HG02623 (cell line): ENCODE measurements around the gene SMAD4.

ENCODE experiments used
- ATAC-seq: cut with Tn5 transposase; IDR thresholded peaks from one replicate; pipeline ENCODE4 v1.9.1; 2021; ENCODE audit warnings: moderate library complexity; ENCODE audit not compliant: unreplicated experiment

Gene SMAD4

GRCh38 chr18:51021226-51021965, 8.6 kb upstream of the SMAD4 start:
- ATAC-seq = no peak

GRCh38 chr18:51025512-51025911, 4.5 kb upstream of the SMAD4 start:
- ATAC-seq = no peak

DNA sequence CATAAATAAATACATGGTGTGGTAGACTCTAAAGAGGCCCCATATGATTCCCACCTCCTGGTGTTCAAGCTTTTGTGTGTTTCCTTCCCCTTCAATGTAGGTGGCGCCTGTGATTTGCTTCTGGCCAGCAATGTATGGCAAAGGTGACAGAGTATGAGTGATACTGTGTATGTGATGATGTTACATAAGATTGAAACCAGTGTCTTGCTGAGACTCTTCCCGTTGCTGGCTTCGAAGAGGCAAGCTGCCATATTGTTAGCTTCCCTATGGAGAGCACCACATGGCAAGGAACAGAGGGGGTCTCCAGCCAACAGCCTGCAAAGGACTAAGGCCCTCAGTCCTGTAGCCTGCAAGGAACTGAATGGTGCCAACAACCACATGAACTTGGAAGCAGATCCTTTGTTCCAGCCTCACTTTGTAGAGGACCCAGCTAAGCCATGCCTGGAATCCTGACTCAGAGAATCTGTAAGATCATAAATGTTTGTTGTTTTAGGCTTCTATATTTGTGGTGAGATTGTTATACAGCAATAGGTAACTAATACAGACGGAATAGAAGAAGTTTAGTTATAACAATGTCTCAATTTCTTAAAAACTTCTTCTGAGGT, 1.7 kb upstream of the SMAD4 start:
- no peak for ATAC-seq

GRCh38 chr18:51029378-51029693, 677 bp upstream of the SMAD4 start:
- peak; percentile 5 for ATAC-seq

- peak; percentile 63 for ATAC-seq
Observed at GRCh38 chr18:51030537-51031258, 685 bp downstream of the SMAD4 start.

- ATAC-seq = no peak
Observed at GRCh38 chr18:51032193-51032592, 2.2 kb downstream of the SMAD4 start.

GRCh38 chr18:51037230-51037629, 7.2 kb downstream of the SMAD4 start:
- no peak for ATAC-seq

DNA sequence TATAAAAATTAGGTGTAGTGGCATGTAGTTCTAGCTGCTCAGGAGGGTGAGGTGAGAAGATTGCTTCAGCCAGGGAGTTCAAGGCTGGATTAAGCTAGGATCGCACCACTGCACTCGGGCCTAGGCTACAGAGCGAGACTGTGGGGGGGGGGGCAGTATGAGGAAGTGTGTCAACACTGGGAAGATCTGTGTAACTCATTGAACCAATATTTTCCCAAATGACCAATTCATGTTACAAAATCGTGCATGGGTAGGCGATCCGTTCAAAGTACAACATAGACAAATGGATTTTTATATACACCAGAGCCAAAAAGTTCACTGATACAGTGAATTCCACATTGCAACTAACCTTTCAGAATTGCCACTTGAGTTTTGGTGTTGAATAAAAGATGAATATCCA, 8.1 kb downstream of the SMAD4 start:
- no peak for ATAC-seq

DNA sequence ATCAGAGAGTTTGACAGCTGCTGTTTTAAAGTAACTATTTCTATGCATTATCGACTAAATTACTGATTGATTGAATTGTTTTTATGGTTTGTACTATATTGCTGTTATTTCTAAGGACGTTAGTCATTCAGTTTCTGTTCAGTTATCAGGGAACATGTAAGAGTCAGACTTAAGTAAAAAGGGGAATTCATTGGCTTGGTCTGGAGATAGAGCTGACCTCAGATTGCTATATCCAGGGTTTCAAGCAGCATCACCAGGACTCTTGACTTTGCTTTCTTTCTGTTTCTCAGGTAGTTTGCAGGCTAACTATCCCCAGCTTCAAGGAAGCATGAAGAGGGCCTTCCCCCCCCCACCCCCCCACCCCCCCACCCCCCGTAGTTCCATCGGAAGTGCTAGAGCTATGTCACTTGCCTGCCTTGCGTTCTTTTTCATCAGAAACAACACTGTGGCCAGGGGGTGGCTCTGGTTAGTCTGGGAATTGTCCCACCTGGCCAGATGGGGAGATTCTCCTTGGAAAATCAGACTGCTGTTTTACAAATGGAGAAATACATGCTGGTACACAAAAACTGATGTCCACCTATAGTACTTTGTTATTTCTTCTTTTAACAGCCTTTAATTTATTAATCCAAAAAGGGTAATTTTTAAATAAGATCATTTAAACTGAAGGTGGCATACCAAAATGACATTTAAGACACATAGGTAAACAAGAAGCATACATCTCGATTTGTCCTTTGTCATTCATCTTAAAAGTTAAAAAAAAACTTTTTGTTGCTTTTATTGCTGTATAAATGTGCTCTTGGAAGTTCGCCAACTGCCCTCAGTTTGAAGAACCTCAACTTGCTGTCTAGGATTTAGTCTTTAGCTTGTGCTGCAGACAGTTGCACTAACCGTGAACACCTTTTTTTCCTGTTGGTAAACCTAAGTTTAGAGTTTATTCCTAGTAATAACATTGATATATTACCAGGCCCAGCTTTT, 9.4 kb downstream of the SMAD4 start:
- peak; percentile 62 for ATAC-seq

GRCh38 chr18:51041677-51042352, 11.8 kb downstream of the SMAD4 start:
- no peak for ATAC-seq

DNA sequence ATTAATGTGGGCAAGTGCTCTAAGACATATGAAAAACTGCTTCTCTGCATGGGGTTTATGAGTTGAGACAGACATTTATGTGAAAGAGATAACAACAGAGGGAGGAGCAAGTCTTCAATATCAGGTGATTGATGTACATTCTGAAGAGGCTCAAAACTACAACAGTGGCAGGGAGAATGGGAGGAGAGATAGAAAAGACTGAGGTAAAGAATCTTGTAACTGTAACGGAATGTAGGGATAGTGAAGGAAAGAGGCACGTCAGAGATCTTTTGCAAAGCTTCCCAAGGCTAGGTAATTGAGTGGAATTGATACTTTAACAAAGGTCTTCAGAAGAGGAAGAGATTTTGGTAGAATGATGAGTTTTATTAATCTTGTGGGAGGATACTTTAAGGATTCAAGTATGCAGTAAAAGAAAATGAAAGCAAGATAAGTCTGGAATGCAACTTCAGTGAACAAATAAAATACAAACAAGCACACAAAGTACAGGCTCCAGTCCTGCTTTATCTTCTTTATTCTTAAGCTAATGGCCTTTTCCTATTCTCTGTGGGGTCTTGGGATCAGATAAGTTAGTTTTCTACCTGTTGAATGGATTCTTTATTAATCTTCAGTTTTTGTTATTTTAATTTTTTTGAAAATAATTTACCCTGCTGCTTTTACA, 15.0 kb downstream of the SMAD4 start:
- no peak for ATAC-seq

DNA sequence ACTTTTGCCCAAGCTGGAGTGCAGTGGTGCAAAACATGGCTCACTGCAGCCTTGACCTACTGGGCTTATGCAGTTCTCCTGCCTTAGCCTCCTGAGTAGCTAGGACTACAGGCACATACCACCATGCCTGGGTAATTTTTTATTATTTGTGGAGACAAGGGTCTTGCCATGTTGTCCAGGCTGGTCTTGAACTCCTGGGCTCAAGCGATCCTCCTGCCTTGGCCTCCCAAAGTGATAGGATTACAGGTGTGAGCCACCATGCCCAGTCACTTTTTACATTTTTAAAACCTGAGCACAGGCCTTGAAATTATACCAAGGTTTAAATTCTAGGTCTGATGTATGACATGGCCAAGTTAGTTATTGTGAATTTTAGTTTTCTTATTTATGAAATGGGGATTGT, 18.2 kb downstream of the SMAD4 start:
- no peak for ATAC-seq

DNA sequence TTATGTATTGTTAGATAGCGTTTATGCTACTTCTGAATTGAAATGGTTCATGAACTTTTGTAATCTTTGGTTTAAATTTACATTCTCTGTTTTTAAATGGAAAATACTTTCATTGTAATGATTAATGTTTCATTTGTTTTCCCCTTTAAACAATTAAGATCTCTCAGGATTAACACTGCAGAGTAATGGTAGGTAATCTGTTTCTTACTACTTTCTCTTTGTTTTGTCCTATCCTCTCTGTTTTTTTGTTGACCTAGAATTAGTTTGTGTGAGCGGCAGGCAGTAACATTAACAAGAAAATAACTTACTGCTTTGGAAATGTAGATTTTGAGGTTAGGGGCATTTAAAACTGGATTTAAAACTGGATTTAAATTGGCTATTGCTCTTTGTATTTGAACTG, 19.1 kb downstream of the SMAD4 start:
- ATAC-seq = no peak

GRCh38 chr18:51051105-51051712, 21.2 kb downstream of the SMAD4 start:
- peak; percentile 74 for ATAC-seq

GRCh38 chr18:51053814-51054213, 23.8 kb downstream of the SMAD4 start:
- ATAC-seq = peak; percentile 64

DNA sequence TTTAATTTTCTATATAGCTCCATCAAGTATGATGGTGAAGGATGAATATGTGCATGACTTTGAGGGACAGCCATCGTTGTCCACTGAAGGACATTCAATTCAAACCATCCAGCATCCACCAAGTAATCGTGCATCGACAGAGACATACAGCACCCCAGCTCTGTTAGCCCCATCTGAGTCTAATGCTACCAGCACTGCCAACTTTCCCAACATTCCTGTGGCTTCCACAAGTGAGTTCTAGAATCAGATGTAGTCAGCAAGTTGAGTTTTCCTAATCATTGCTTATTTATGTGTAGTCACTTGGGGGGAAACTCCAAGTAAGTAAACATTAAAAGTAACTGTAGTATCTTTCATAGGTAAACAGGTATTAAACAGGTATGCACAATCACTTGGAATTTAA, 24.8 kb downstream of the SMAD4 start:
- ATAC-seq = no peak

- ATAC-seq = no peak
Observed at GRCh38 chr18:51059969-51060368, 30.0 kb downstream of the SMAD4 start.

- no peak for ATAC-seq
Observed at GRCh38 chr18:51064256-51064655, 34.2 kb downstream of the SMAD4 start.

GRCh38 chr18:51066273-51066672, 36.3 kb downstream of the SMAD4 start:
- ATAC-seq = no peak

DNA sequence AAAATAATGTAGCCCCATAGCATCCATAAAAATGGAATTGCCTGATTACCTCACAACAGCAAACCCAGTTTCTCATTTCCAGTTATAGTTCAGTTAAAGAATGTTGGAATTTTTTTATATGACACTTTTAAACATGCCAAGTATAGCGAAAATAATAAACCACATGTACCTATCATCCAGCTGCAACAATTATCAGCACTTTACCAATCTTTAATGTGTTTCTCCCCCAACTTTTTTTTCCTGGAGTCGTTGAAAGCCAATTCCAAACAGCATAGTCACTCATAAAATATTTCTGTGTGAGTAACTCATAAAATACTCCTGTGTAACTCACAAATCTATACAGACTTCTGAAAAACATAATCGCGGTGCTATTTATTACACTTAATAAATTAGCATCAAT, 38.1 kb downstream of the SMAD4 start:
- ATAC-seq = no peak
